ENCODE measurements around the gene PIK3CG. TPM values are rescaled to one million over a fixed set of nuclear protein-coding genes. Genes with fewer than 3 reads are reported as not detected.

The PIK3CG gene
- total RNA-seq, 6 donors from 2014 or later: 7.1 to 21.9 (median 10.1) TPM

- peaks cover 8 to 19% (median 13%) of the 10 kb centered on the region in 4 donors for H3K4me1 ChIP-seq
- peaks cover 0 to 6% (median 0%) of the 10 kb centered on the region in 4 donors for H3K9me3 ChIP-seq
- TF ChIP-seq POLR2AphosphoS5 (IDR thresholded peaks at IDR 0.05): no peak
- no peak for TF ChIP-seq POLR2A (IDR thresholded peaks at IDR 0.05)
- no peak for TF ChIP-seq EP300 (IDR thresholded peaks at IDR 0.05)
- no peak for TF ChIP-seq CTCF (IDR thresholded peaks at IDR 0.05)
- no peaks in the 10 kb centered on the region for H3K27me3 ChIP-seq
- DNase-seq: no peak
- H3K36me3 ChIP-seq: no peaks in the 10 kb centered on the region
- no peak overlapping the region for H3K27ac ChIP-seq
- ATAC-seq (ENCODE audit: low FRiP score in 2 of 2): peak in 1 of 2 donors; percentile 53
- WGBS, 2 donors: 72 to 73% methylated on average over 8 of the region's 8 CpGs
- H3K4me3 ChIP-seq: no peak overlapping the region
Observed at GRCh38 chr7:106862317-106863089, 2.6 kb upstream of the PIK3CG start.

- H3K27ac ChIP-seq: peak overlapping the region in 3 of 4 donors; percentile 1 to 58 (median 11)
- H3K27me3 ChIP-seq: no peaks in the 10 kb centered on the region
- peaks cover 8 to 19% (median 13%) of the 10 kb centered on the region in 4 donors for H3K4me1 ChIP-seq
- peaks cover 0 to 3% (median 1%) of the 10 kb centered on the region in 4 donors for H3K36me3 ChIP-seq
- DNase-seq (no peak), ATAC-seq (ENCODE audit: low FRiP score in 2 of 2) (no peak)
- H3K4me3 ChIP-seq: no peak overlapping the region
- WGBS, 2 donors: 63 to 82% methylated on average over 3 of the region's 3 CpGs
- TF ChIP-seq CTCF (IDR thresholded peaks at IDR 0.05) (no peak), POLR2AphosphoS5 (IDR thresholded peaks at IDR 0.05) (no peak), POLR2A (IDR thresholded peaks at IDR 0.05) (no peak), EP300 (IDR thresholded peaks at IDR 0.05) (no peak)
- H3K9me3 ChIP-seq: peaks cover 0 to under 1% (median 0%) of the 10 kb centered on the region in 4 donors
Observed at GRCh38 chr7:106863274-106863997, 1.6 kb upstream of the PIK3CG start.

GRCh38 chr7:106864298-106865081 is 592 bp upstream of the PIK3CG start:
- DNase-seq (no peak), ATAC-seq (ENCODE audit: low FRiP score in 2 of 2) (no peak)
- H3K4me3 ChIP-seq: peak overlapping the region in 1 of 4 donors; percentile 50
- peaks cover 8 to 18% (median 11%) of the 10 kb centered on the region in 4 donors for H3K4me1 ChIP-seq
- peaks cover 0 to 3% (median 1%) of the 10 kb centered on the region in 4 donors for H3K36me3 ChIP-seq
- no peaks in the 10 kb centered on the region for H3K27me3 ChIP-seq
- 63 to 72% methylated on average over 2 of the region's 2 CpGs for WGBS, 2 donors
- peak overlapping the region; percentile 38 to 77 (median 61) for H3K27ac ChIP-seq
- TF ChIP-seq POLR2AphosphoS5 (IDR thresholded peaks at IDR 0.05): no peak
- TF ChIP-seq EP300 (IDR thresholded peaks at IDR 0.05): no peak
- TF ChIP-seq POLR2A (IDR thresholded peaks at IDR 0.05): no peak
- no peak for TF ChIP-seq CTCF (IDR thresholded peaks at IDR 0.05)
- H3K9me3 ChIP-seq: no peaks in the 10 kb centered on the region

- H3K27me3 ChIP-seq: no peaks in the 10 kb centered on the region
- DNase-seq: peak in 1 of 2 donors; percentile 49
- WGBS, 2 donors: 51 to 56% methylated on average over 5 of the region's 5 CpGs
- TF ChIP-seq CTCF (IDR thresholded peaks at IDR 0.05) (no peak), POLR2AphosphoS5 (IDR thresholded peaks at IDR 0.05) (no peak), POLR2A (IDR thresholded peaks at IDR 0.05) (no peak), EP300 (IDR thresholded peaks at IDR 0.05) (no peak)
- peaks cover 9 to 21% (median 14%) of the 10 kb centered on the region in 4 donors for H3K4me1 ChIP-seq
- peaks cover 0 to 3% (median 1%) of the 10 kb centered on the region in 4 donors for H3K36me3 ChIP-seq
- ATAC-seq (ENCODE audit: low FRiP score in 2 of 2): no peak
- peak overlapping the region; percentile 48 to 77 (median 61) for H3K27ac ChIP-seq
- peak overlapping the region in 3 of 4 donors; percentile 11 to 50 (median 47) for H3K4me3 ChIP-seq
- H3K9me3 ChIP-seq: no peaks in the 10 kb centered on the region
Observed at GRCh38 chr7:106866298-106867281, 1.5 kb downstream of the PIK3CG start.

Measured in upper lobe of left lung (tissue), 6 donors.